Epithelial cell of proximal tubule (primary cell): ENCODE data around the gene MTX2. TPM values are rescaled to one million over a fixed set of nuclear protein-coding genes. Genes with fewer than 3 reads are reported as not detected.

Experiments
- DNase-seq: peaks from one replicate; pipeline ENCODE4 v3.0.0-alpha.2; 2011; ENCODE audit warnings: low read depth
- H3K4me3 ChIP-seq: 2 replicates; pipeline ENCODE4 v1.5.1; 2011; ENCODE audit warnings: low read depth, mild to moderate bottlenecking, low read length
- total RNA-seq: library from RNA; depleted of rRNA; stranded (reverse); fragments of >200 nt; gene quantifications from 2 replicates; pipeline ENCODE4 v1.2.3, GENCODE V29; 2015
- TF ChIP-seq, protein P1 (sequence below): conservative IDR thresholded peaks from 2 replicates; pipeline ENCODE4 v1.5.1; 2012; ENCODE audit warnings: low read depth, mild to moderate bottlenecking, low read length

MTX2 gene
- total RNA-seq, 1 donor from 2014 or later: 61.1 TPM

DNA sequence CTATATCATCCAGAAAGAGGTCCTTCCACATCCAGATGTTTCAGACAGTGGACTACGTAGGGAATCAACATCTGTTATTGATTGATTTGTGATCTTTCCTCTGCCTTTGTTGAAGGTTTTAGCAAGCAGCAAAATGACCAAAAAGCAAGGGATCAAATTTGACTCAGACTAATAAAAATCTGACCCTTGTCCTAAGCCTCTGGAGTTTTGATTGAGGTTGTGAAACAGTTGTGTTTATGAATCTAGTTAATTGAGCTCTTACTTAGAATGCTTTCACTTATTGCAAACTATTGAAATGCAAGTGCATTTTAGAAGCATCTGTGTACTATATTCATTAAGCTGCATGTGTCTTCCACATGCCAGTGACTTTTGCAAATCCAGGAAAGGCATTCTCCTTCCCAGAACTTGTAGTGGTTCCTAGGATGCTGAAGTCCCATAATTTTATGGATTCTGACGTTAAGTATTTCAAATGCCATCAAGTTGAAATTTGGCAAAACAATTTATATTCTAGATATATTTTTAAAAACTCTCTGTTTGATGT lies 116.0 kb downstream of the MTX2 start:
- no peak overlapping the region for H3K4me3 ChIP-seq
- TF ChIP-seq, protein P1, sequence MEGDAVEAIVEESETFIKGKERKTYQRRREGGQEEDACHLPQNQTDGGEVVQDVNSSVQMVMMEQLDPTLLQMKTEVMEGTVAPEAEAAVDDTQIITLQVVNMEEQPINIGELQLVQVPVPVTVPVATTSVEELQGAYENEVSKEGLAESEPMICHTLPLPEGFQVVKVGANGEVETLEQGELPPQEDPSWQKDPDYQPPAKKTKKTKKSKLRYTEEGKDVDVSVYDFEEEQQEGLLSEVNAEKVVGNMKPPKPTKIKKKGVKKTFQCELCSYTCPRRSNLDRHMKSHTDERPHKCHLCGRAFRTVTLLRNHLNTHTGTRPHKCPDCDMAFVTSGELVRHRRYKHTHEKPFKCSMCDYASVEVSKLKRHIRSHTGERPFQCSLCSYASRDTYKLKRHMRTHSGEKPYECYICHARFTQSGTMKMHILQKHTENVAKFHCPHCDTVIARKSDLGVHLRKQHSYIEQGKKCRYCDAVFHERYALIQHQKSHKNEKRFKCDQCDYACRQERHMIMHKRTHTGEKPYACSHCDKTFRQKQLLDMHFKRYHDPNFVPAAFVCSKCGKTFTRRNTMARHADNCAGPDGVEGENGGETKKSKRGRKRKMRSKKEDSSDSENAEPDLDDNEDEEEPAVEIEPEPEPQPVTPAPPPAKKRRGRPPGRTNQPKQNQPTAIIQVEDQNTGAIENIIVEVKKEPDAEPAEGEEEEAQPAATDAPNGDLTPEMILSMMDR: no peak
- DNase-seq: no peak

DNA sequence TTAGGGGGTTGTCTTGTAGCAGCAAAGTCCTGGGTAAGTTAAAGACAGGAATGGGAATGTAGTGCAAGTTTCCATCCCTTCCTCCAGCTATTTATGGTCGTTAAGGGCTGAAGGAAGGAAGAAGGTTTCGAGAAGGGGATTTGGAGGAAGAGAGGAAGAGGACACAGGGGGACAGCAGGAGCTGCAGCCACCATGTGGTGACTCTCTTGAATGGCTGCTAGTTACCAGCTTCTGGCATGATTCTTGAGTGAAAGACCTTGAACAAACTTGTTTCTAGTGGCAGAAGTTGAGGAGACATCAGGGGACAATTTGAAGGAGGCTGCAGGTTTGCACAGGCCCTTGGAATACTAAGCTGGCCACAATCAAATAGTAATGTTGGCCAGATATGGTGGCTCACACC lies 116.6 kb downstream of the MTX2 start:
- H3K4me3 ChIP-seq: no peak overlapping the region
- DNase-seq: no peak
- TF ChIP-seq, protein P1: no peak

Other genes with a start within 250 kb of the MTX2 start
- gene EVX2, start 185.5 kb upstream of the MTX2 start, total RNA-seq: not detected in 2 replicates
- not detected in 2 replicates for gene HOXD13, start 176.7 kb upstream of the MTX2 start, total RNA-seq
- gene HOXD12, start 169.6 kb upstream of the MTX2 start, total RNA-seq: not detected in 2 replicates
- gene HOXD11, start 162.2 kb upstream of the MTX2 start, total RNA-seq: 17.5 and 25.1 TPM in 2 replicates
- 14.3 and 18.8 TPM in 2 replicates for gene HOXD10, start 152.7 kb upstream of the MTX2 start, total RNA-seq
- 9.8 and 11.5 TPM in 2 replicates for gene HOXD9, start 146.7 kb upstream of the MTX2 start, total RNA-seq
- gene HOXD8, start 139.7 kb upstream of the MTX2 start, total RNA-seq: 18.0 and 26.5 TPM in 2 replicates
- 26.0 and 28.0 TPM in 2 replicates for gene HOXD4, start 117.9 kb upstream of the MTX2 start, total RNA-seq
- gene HOXD3, start 112.1 kb upstream of the MTX2 start, total RNA-seq: 8.2 and 9.4 TPM in 2 replicates
- 9.3 and 10.2 TPM in 2 replicates for gene HOXD1, start 80.8 kb upstream of the MTX2 start, total RNA-seq